NCI-H524 (cell line): ENCODE measurements around the gene SLC12A7.

Source experiments
- DNase-seq, 2 experiments: peaks; one replicate each; lab custom pipeline; 2025; lab: John Stamatoyannopoulos, UW

Gene SLC12A7

GRCh38 chr5:1125030-1125357 lies 13.1 kb upstream of the SLC12A7 start:
- DNase-seq = peak; percentile 60 to 82

GRCh38 chr5:1124205-1125029 lies 12.6 kb upstream of the SLC12A7 start:
- no peak for DNase-seq

GRCh38 chr5:1123418-1124147 lies 11.7 kb upstream of the SLC12A7 start:
- no peak for DNase-seq

GRCh38 chr5:1122511-1123294 lies 10.8 kb upstream of the SLC12A7 start:
- no peak for DNase-seq

- DNase-seq = no peak
Observed at GRCh38 chr5:1121891-1122290, 10.0 kb upstream of the SLC12A7 start.

GRCh38 chr5:1121044-1121443 lies 9.2 kb upstream of the SLC12A7 start:
- DNase-seq = no peak

GRCh38 chr5:1120236-1120999 lies 8.6 kb upstream of the SLC12A7 start:
- DNase-seq = no peak

- no peak for DNase-seq
Observed at GRCh38 chr5:1119312-1119831, 7.5 kb upstream of the SLC12A7 start.

- DNase-seq = peak in 1 of 2 experiments; percentile 19
Observed at GRCh38 chr5:1118738-1119137, 6.9 kb upstream of the SLC12A7 start.

- DNase-seq = peak; percentile 48 to 80
Observed at GRCh38 chr5:1118231-1118698, 6.4 kb upstream of the SLC12A7 start.

GRCh38 chr5:1116977-1117376 lies 5.1 kb upstream of the SLC12A7 start:
- DNase-seq = no peak

GRCh38 chr5:1116109-1116740 lies 4.4 kb upstream of the SLC12A7 start:
- peak in 1 of 2 experiments; percentile 22 for DNase-seq

- no peak for DNase-seq
Observed at GRCh38 chr5:1115123-1115815, 3.4 kb upstream of the SLC12A7 start.

- no peak for DNase-seq
Observed at GRCh38 chr5:1113805-1114586, 2.1 kb upstream of the SLC12A7 start.

- DNase-seq = no peak
Observed at GRCh38 chr5:1113332-1113690, 1.4 kb upstream of the SLC12A7 start.

GRCh38 chr5:1112596-1113331 lies 901 bp upstream of the SLC12A7 start:
- no peak for DNase-seq

GRCh38 chr5:1111241-1111726 lies 579 bp downstream of the SLC12A7 start:
- no peak for DNase-seq

- no peak for DNase-seq
Observed at GRCh38 chr5:1110307-1111240, 1.3 kb downstream of the SLC12A7 start.
